Peyer's patch (tissue), 4 donors: ENCODE results near the gene COL7A1. TPM values are rescaled to one million over a fixed set of nuclear protein-coding genes. Genes with fewer than 3 reads are reported as not detected.

Experiments used
- DNase-seq, 3 donors: peaks; one replicate each; pipeline ENCODE4 v3.0.0-alpha.2; 2017 to 2019
- H3K27ac ChIP-seq, 4 donors: fragments of 200-600 bp; sonication (generic); one replicate each; pipeline ENCODE4 v1.5.1; 2016 to 2019
- H3K27me3 ChIP-seq, 2 donors: fragments of 200-600 bp; sonication (generic); one replicate each; pipeline ENCODE4 v1.5.1; 2019
- H3K36me3 ChIP-seq, 3 donors: fragments of 200-600 bp; sonication (generic); one replicate each; pipeline ENCODE4 v1.5.1; 2016 to 2019
- H3K4me1 ChIP-seq, 4 donors: fragments of 200-600 bp; sonication (generic); one replicate each; pipeline ENCODE4 v1.5.1; 2016 to 2019
- H3K4me3 ChIP-seq, 4 donors: fragments of 200-600 bp; sonication (generic); 1 replicate in 3 of 4; 2 replicates in 1 of 4; pipeline ENCODE4 v1.5.1; 2016 to 2019; ENCODE audit warnings: mild to moderate bottlenecking in 1 of 4
- H3K9me3 ChIP-seq, 4 donors: fragments of 200-600 bp; sonication (generic); one replicate each; pipeline ENCODE4 v1.5.1; 2016 to 2019; ENCODE audit warnings: mild to moderate bottlenecking in 1 of 4
- CTCF ChIP-seq, 6 experiments: fragments of 450-650 bp in 4 of 6; fragments of 200-600 bp in 2 of 6; sonication (generic) in 1 of 6; IDR thresholded peaks; one replicate each; pipeline ENCODE4 v1.5.1; 2017 to 2019; ENCODE audit warnings: antibody characterized with exemption in 6 of 6, mild to moderate bottlenecking in 3 of 6, moderate library complexity in 1 of 6
- POLR2A ChIP-seq, 2 donors: fragments of 450-650 bp; IDR thresholded peaks; one replicate each; pipeline ENCODE4 v1.5.1; 2017; ENCODE audit warnings: antibody characterized with exemption in 2 of 2, mild to moderate bottlenecking in 2 of 2, moderate library complexity in 2 of 2
- total RNA-seq, 4 donors: library from RNA; depleted of rRNA; stranded (reverse); fragments of >200 nt; gene quantifications; one replicate each; pipeline ENCODE4 v1.1.0, GENCODE V29; 2016

Gene COL7A1
- total RNA-seq, 4 donors from 2014 or later: 7.5 to 101 (median 21.7) TPM

- H3K27ac ChIP-seq: no peak overlapping the region
- H3K36me3 ChIP-seq: no peaks in the 10 kb centered on the region
- no peak for DNase-seq
- no peaks in the 10 kb centered on the region for H3K9me3 ChIP-seq
- no peak overlapping the region for H3K4me3 ChIP-seq
- H3K4me1 ChIP-seq: peaks cover 0 to 20% (median 3%) of the 10 kb centered on the region in 4 donors
- TF ChIP-seq POLR2A (IDR thresholded peaks at IDR 0.05) (no peak), CTCF (IDR thresholded peaks at IDR 0.05) (no peak)
- H3K27me3 ChIP-seq: no peaks in the 10 kb centered on the region
Observed at GRCh38 chr3:48592519-48593087, 2.5 kb downstream of the COL7A1 start.

GRCh38 chr3:48591886-48592518 is 3.1 kb downstream of the COL7A1 start:
- DNase-seq: no peak
- H3K27me3 ChIP-seq: no peaks in the 10 kb centered on the region
- TF ChIP-seq CTCF (IDR thresholded peaks at IDR 0.05) (no peak), POLR2A (IDR thresholded peaks at IDR 0.05) (no peak)
- no peak overlapping the region for H3K27ac ChIP-seq
- no peak overlapping the region for H3K4me3 ChIP-seq
- H3K36me3 ChIP-seq: no peaks in the 10 kb centered on the region
- no peaks in the 10 kb centered on the region for H3K9me3 ChIP-seq
- H3K4me1 ChIP-seq: peaks cover 0 to 20% (median 3%) of the 10 kb centered on the region in 4 donors

DNA sequence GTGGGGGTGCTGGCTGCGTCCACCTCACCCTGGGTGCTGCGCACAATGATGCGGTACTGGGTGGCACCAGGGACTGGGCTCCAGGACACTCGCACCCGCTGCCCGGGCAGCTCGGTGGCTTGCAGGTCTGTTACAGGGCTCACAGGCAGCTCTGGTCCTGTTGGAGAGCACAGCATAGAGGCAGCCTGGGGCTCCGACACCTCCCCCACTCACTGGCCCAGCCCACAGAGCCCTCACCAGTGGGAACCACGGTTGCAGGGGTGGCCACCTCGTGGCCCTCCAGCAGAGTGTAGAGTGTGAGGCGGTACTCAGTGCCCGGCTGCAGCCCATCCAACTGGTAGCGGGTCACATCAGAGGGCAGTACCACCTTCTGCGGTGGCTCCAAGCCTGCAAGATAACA is 3.7 kb downstream of the COL7A1 start:
- Histone ChIP-seq H3K4me3 (no peak overlapping the region), H3K27me3 (no peaks in the 10 kb centered on the region), H3K27ac (no peak overlapping the region), H3K9me3 (no peaks in the 10 kb centered on the region), H3K36me3 (no peaks in the 10 kb centered on the region), H3K4me1 (peaks cover 0 to 20% (median 3%) of the 10 kb centered on the region in 4 donors)
- DNase-seq: no peak
- TF ChIP-seq CTCF (IDR thresholded peaks at IDR 0.05): no peak
- TF ChIP-seq POLR2A (IDR thresholded peaks at IDR 0.05): no peak

GRCh38 chr3:48588230-48588629 is 6.9 kb downstream of the COL7A1 start:
- no peaks in the 10 kb centered on the region for H3K27me3 ChIP-seq
- no peak overlapping the region for H3K4me3 ChIP-seq
- H3K27ac ChIP-seq: no peak overlapping the region
- no peaks in the 10 kb centered on the region for H3K9me3 ChIP-seq
- H3K36me3 ChIP-seq: no peaks in the 10 kb centered on the region
- no peak for TF ChIP-seq CTCF (IDR thresholded peaks at IDR 0.05)
- no peak for TF ChIP-seq POLR2A (IDR thresholded peaks at IDR 0.05)
- DNase-seq: no peak
- H3K4me1 ChIP-seq: no peaks in the 10 kb centered on the region

GRCh38 chr3:48587686-48588085 is 7.4 kb downstream of the COL7A1 start:
- H3K9me3 ChIP-seq: no peaks in the 10 kb centered on the region
- H3K4me3 ChIP-seq: no peak overlapping the region
- H3K36me3 ChIP-seq: no peaks in the 10 kb centered on the region
- no peak for TF ChIP-seq POLR2A (IDR thresholded peaks at IDR 0.05)
- H3K27me3 ChIP-seq: no peaks in the 10 kb centered on the region
- no peak overlapping the region for H3K27ac ChIP-seq
- no peaks in the 10 kb centered on the region for H3K4me1 ChIP-seq
- no peak for DNase-seq

- H3K27ac ChIP-seq: no peak overlapping the region
- H3K9me3 ChIP-seq: no peaks in the 10 kb centered on the region
Observed at GRCh38 chr3:48585411-48585810, 9.7 kb downstream of the COL7A1 start.

More at GRCh38 chr3:48585411-48585810, 9.7 kb downstream of the COL7A1 start:
- Histone ChIP-seq H3K4me3 (no peak overlapping the region), H3K36me3 (no peaks in the 10 kb centered on the region), H3K4me1 (no peaks in the 10 kb centered on the region), H3K27me3 (no peaks in the 10 kb centered on the region)
- DNase-seq: no peak
- TF ChIP-seq POLR2A (IDR thresholded peaks at IDR 0.05) (no peak), CTCF (IDR thresholded peaks at IDR 0.05) (no peak)
